BLaER1 (cell line): ENCODE measurements around the gene ELAC2.

Experiments
- H3K27ac ChIP-seq: shearing (Covaris generic); formaldehyde crosslinking; 2 replicates; pipeline ENCODE4 v1.8.1; 2022
- H3K27me3 ChIP-seq: shearing (Covaris generic); formaldehyde crosslinking; 2 replicates; pipeline ENCODE4 v1.8.1; 2022
- H3K36me3 ChIP-seq: shearing (Covaris generic); formaldehyde crosslinking; 2 replicates; pipeline ENCODE4 v1.8.1; 2022
- H3K4me1 ChIP-seq: shearing (Covaris generic); formaldehyde crosslinking; 2 replicates; pipeline ENCODE4 v1.8.1; 2022
- H3K4me2 ChIP-seq: shearing (Covaris generic); formaldehyde crosslinking; 2 replicates; pipeline ENCODE4 v1.8.1; 2022
- H3K4me3 ChIP-seq: shearing (Covaris generic); formaldehyde crosslinking; 2 replicates; pipeline ENCODE4 v1.8.1; 2022
- H3K9ac ChIP-seq: shearing (Covaris generic); formaldehyde crosslinking; 2 replicates; pipeline ENCODE4 v1.8.1; 2022
- H3K9me3 ChIP-seq: shearing (Covaris generic); formaldehyde crosslinking; 2 replicates; pipeline ENCODE4 v1.8.1; 2022
- H4K20me1 ChIP-seq: shearing (Covaris generic); formaldehyde crosslinking; 2 replicates; pipeline ENCODE4 v1.8.1; 2022
- Cebpa-rat ChIP-seq: shearing (Covaris generic); IDR thresholded peaks from 2 replicates; pipeline ENCODE4 v1.8.1; 2022

ELAC2 gene

DNA sequence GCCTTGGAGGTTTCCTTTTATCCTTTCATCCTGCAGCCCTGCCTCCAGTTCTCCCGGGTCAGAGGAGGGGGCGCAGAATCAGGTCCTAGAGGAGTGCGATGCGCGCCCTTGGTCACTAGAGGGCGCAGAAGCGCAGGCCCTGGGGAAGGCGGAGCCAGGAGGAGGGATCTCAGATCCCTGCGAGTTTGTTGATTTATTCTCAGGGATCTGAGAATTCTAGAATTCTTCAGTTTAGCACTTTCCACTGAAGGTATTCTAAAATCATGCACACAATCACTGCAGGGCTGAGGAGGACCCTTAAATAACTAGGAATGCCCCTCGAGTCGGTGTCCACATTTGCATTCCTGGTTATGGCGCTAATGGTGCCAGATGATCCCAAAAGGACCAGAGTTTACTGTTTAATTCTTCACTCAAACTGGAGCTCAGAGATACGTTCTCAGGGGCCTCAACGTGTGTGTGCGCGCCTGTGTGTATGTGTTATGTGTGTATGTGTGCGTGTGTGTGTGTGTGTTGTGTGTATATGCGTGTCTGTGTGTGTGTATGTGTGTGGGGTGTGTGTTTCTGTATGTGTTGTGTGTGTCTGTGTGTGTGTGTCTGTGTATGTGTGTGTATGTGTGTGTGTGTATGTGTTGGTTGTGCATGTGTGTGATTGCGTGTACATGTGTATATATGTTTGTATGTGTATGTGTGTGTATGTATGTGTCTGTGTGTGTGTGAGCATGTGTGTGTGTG lies 6.9 kb upstream of the ELAC2 start:
- no peak overlapping the region for H3K4me3 ChIP-seq
- no peaks in the 10 kb centered on the region for H3K4me1 ChIP-seq
- no peak for TF ChIP-seq Cebpa-rat
- H3K27ac ChIP-seq = no peak overlapping the region
- no peaks in the 10 kb centered on the region for H3K9me3 ChIP-seq
- no peaks in the 10 kb centered on the region for H3K36me3 ChIP-seq
- no peaks in the 10 kb centered on the region for H4K20me1 ChIP-seq
- H3K27me3 ChIP-seq = no peaks in the 10 kb centered on the region
- H3K9ac ChIP-seq = no peak overlapping the region
- H3K4me2 ChIP-seq = 0 out of 2 replicates have a peak overlapping the region, but pooled peaks have one; percentile 17

DNA sequence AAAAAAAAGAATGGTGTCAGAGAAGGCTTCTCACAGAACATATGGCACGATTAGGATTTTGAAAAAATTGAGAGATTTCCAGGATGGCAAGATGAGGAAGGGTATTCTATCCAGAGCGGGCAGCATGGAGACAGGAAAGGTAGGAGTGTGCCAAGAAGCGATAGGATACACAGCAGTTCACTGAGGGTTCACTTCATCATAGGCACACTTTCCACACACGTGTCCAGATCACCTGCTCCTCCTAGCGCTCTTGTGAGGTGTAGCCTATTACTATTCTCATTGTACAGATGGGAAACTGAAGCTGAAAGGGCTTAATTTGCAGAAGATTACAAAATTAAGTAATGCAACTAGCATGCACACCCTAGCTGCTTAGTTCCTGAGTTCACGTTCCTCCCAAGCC lies 6.2 kb upstream of the ELAC2 start:
- no peak overlapping the region for H3K4me3 ChIP-seq
- no peaks in the 10 kb centered on the region for H4K20me1 ChIP-seq
- H3K36me3 ChIP-seq = no peaks in the 10 kb centered on the region
- H3K9ac ChIP-seq = no peak overlapping the region
- 0 out of 2 replicates have a peak, but pooled peaks cover under 1% of the 10 kb centered on the region for H3K4me1 ChIP-seq
- H3K9me3 ChIP-seq = no peaks in the 10 kb centered on the region
- H3K27me3 ChIP-seq = no peaks in the 10 kb centered on the region
- H3K27ac ChIP-seq = no peak overlapping the region
- TF ChIP-seq Cebpa-rat = no peak
- no peak overlapping the region for H3K4me2 ChIP-seq

GRCh38 chr17:13016881-13017654 lies 759 bp downstream of the ELAC2 start:
- no peaks in the 10 kb centered on the region for H3K9me3 ChIP-seq
- peak overlapping the region; percentile 94 for H3K4me3 ChIP-seq
- peak overlapping the region; percentile 92 for H3K4me2 ChIP-seq
- H3K4me1 ChIP-seq = peaks cover 41% of the 10 kb centered on the region
- no peaks in the 10 kb centered on the region for H3K27me3 ChIP-seq
- H4K20me1 ChIP-seq = peaks cover 32% of the 10 kb centered on the region
- no peak for TF ChIP-seq Cebpa-rat
- peak overlapping the region; percentile 87 for H3K9ac ChIP-seq
- H3K27ac ChIP-seq = peak overlapping the region; percentile 85
- peaks cover 45% of the 10 kb centered on the region for H3K36me3 ChIP-seq

DNA sequence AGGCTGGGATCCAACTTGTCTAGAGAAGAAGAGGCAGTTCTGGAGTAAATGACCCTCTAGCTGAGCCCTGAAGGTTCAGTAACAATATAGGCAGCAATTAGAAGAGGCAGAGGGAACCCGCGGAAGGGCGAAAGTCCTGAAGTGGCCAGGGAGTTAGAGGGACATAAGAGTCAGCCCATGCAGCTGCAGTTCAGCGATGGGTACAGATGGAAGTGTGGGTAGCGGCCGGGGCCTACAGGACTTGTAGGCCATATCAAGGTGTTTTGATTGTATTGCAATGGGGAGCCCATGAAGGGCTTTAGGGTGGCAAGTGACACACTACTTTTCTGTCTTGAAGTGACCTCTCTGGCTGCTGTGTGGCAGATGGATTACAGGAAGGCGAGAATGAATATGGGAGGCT lies 3.0 kb downstream of the ELAC2 start:
- peaks cover 67% of the 10 kb centered on the region for H3K36me3 ChIP-seq
- no peak for TF ChIP-seq Cebpa-rat

GRCh38 chr17:13010959-13011358 lies 6.9 kb downstream of the ELAC2 start:
- no peak for TF ChIP-seq Cebpa-rat
- H3K4me1 ChIP-seq = peaks cover 22% of the 10 kb centered on the region
- peaks cover 34% of the 10 kb centered on the region for H4K20me1 ChIP-seq
- H3K36me3 ChIP-seq = peaks cover 94% of the 10 kb centered on the region
- H3K27ac ChIP-seq = no peak overlapping the region
- H3K27me3 ChIP-seq = no peaks in the 10 kb centered on the region
- H3K4me3 ChIP-seq = no peak overlapping the region
- H3K9me3 ChIP-seq = no peaks in the 10 kb centered on the region
- H3K4me2 ChIP-seq = no peak overlapping the region
- no peak overlapping the region for H3K9ac ChIP-seq

More for the DNA sequence above, 3.0 kb downstream of the ELAC2 start:
- Histone ChIP-seq H3K9ac (no peak overlapping the region), H3K27ac (no peak overlapping the region), H3K9me3 (no peaks in the 10 kb centered on the region), H4K20me1 (peaks cover 43% of the 10 kb centered on the region), H3K4me3 (no peak overlapping the region), H3K4me1 (peaks cover 41% of the 10 kb centered on the region), H3K4me2 (0 out of 2 replicates have a peak overlapping the region, but pooled peaks have one; percentile 6), H3K27me3 (no peaks in the 10 kb centered on the region)

- Histone ChIP-seq H3K27ac (no peak overlapping the region), H3K9ac (no peak overlapping the region), H3K9me3 (no peaks in the 10 kb centered on the region), H3K36me3 (peaks cover 94% of the 10 kb centered on the region), H3K27me3 (no peaks in the 10 kb centered on the region), H3K4me2 (no peak overlapping the region), H3K4me3 (no peak overlapping the region), H4K20me1 (peaks cover 47% of the 10 kb centered on the region), H3K4me1 (peaks cover 1% of the 10 kb centered on the region)
- TF ChIP-seq Cebpa-rat = no peak
These were observed 9.4 kb downstream of the ELAC2 start for GRCh38 chr17:13008461-13008860.

DNA sequence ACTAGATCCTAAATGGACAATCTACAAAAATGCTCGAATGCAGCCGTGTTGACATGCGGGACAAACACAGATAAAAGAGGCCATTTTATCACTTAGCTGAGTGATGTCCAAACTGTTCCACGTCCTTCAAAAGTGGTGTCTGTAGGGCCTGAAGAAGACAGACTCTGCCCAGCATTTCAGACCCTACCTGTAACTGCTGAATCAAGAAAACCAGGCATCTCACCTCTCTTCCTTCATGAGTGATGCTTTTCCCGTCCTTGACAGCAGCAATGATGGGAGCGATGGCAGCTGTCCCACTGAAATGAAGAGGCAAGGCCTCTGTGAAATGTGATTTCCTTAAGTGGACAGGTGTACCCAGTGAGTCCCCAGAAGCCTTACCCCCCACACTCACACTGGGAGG lies 12.3 kb downstream of the ELAC2 start:
- H3K4me3 ChIP-seq = no peak overlapping the region
- H3K9ac ChIP-seq = no peak overlapping the region
- no peak overlapping the region for H3K4me2 ChIP-seq
- H3K36me3 ChIP-seq = peaks cover 94% of the 10 kb centered on the region
- no peak overlapping the region for H3K27ac ChIP-seq
- H3K4me1 ChIP-seq = no peaks in the 10 kb centered on the region
- peaks cover 37% of the 10 kb centered on the region for H4K20me1 ChIP-seq
- no peaks in the 10 kb centered on the region for H3K27me3 ChIP-seq
- no peaks in the 10 kb centered on the region for H3K9me3 ChIP-seq
- TF ChIP-seq Cebpa-rat = no peak

GRCh38 chr17:13004336-13004735 lies 13.5 kb downstream of the ELAC2 start:
- Histone ChIP-seq H3K9me3 (no peaks in the 10 kb centered on the region), H3K27me3 (no peaks in the 10 kb centered on the region), H3K36me3 (peaks cover 94% of the 10 kb centered on the region), H3K27ac (no peak overlapping the region), H3K4me3 (no peak overlapping the region), H3K4me2 (no peak overlapping the region), H3K4me1 (no peaks in the 10 kb centered on the region), H3K9ac (no peak overlapping the region), H4K20me1 (peaks cover 37% of the 10 kb centered on the region)
- TF ChIP-seq Cebpa-rat = no peak

- Histone ChIP-seq H3K9me3 (no peaks in the 10 kb centered on the region), H3K36me3 (peaks cover 96% of the 10 kb centered on the region)
These were observed 13.9 kb downstream of the ELAC2 start for GRCh38 chr17:13003927-13004326.

DNA sequence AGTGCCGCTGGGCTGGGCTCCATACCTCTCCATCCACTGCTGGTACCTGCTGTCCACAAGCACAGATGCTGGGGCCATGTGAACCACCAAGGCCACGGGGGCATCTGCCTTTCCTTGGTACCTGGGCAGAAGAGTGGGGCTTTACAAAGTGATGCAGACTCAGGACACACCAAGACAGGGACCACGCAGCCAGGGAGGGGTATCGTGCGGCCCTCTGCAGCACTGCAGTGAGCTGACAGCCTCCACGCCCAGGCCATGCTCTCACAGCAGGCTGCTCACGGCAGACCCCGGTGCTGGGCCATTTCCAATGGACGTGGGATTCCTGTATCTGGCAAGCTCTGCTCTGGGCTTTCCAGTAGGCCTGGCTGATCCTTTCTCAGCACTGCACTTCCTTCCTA lies 14.4 kb downstream of the ELAC2 start:
- Histone ChIP-seq H3K9ac (no peak overlapping the region), H3K36me3 (peaks cover 97% of the 10 kb centered on the region), H3K27ac (no peak overlapping the region), H3K4me2 (no peak overlapping the region), H3K27me3 (no peaks in the 10 kb centered on the region), H3K4me1 (no peaks in the 10 kb centered on the region), H3K4me3 (no peak overlapping the region), H3K9me3 (no peaks in the 10 kb centered on the region), H4K20me1 (peaks cover 46% of the 10 kb centered on the region)
- TF ChIP-seq Cebpa-rat = no peak

More at GRCh38 chr17:13003927-13004326, 13.9 kb downstream of the ELAC2 start:
- no peak overlapping the region for H3K4me2 ChIP-seq
- H3K4me1 ChIP-seq = no peaks in the 10 kb centered on the region
- H4K20me1 ChIP-seq = peaks cover 41% of the 10 kb centered on the region
- H3K4me3 ChIP-seq = no peak overlapping the region
- TF ChIP-seq Cebpa-rat = no peak
- H3K27ac ChIP-seq = no peak overlapping the region
- H3K9ac ChIP-seq = no peak overlapping the region
- H3K27me3 ChIP-seq = no peaks in the 10 kb centered on the region
